H4 (cell line): ENCODE data around the gene VPS29. TPM values are rescaled to one million over a fixed set of nuclear protein-coding genes. Genes with fewer than 3 reads are reported as not detected.
"Not testable (repeated sequence)": the region's sequence is repeated elsewhere in the genome, so short reads cannot be mapped to it uniquely, and the experiment has no call there.

Source experiments
- DNase-seq: peaks from one replicate; pipeline ENCODE4 v3.0.0-alpha.2; 2015; ENCODE audit warnings: low spot score
- total RNA-seq: library from RNA; depleted of rRNA; stranded (reverse); fragments of >200 nt; shearing (Covaris generic); gene quantifications from 2 replicates; pipeline ENCODE4 v1.2.3, GENCODE V29; 2014

Gene VPS29
- total RNA-seq, 1 experiment from 2014 or later = 92.9 TPM

- DNase-seq = no peak
These were observed 26.4 kb upstream of the VPS29 start for GRCh38 chr12:110528277-110528839.

GRCh38 chr12:110520876-110521712, 19.2 kb upstream of the VPS29 start:
- not testable (repeated sequence) for DNase-seq

GRCh38 chr12:110518014-110518413, 16.1 kb upstream of the VPS29 start:
- DNase-seq = not testable (repeated sequence)

- DNase-seq = no peak
These were observed 15.1 kb upstream of the VPS29 start for GRCh38 chr12:110516995-110517394.

GRCh38 chr12:110514363-110514762, 12.5 kb upstream of the VPS29 start:
- DNase-seq = no peak

- no peak for DNase-seq
These were observed 11.9 kb upstream of the VPS29 start for GRCh38 chr12:110513842-110514241.

GRCh38 chr12:110508071-110508586, 6.2 kb upstream of the VPS29 start:
- DNase-seq = no peak

- no peak for DNase-seq
These were observed 3.4 kb upstream of the VPS29 start for GRCh38 chr12:110505332-110505731.

- DNase-seq = no peak
These were observed 1.5 kb upstream of the VPS29 start for GRCh38 chr12:110503432-110503831.

GRCh38 chr12:110501399-110501751, 536 bp downstream of the VPS29 start:
- DNase-seq = peak; percentile 12

- no peak for DNase-seq
These were observed 2.8 kb downstream of the VPS29 start for GRCh38 chr12:110498984-110499706.

- no peak for DNase-seq
These were observed 26.5 kb downstream of the VPS29 start for GRCh38 chr12:110475426-110475825.

GRCh38 chr12:110468214-110469048, 33.5 kb downstream of the VPS29 start, which contains the start of the genes FAM216A and GPN3:
Gene FAM216A, plus strand, starts transcription at chr12:110468845. Its CDS starts 31 bp downstream, at chr12:110468876.
Gene GPN3, minus strand, starts transcription at chr12:110468257. Its CDS starts 54 bp downstream, at chr12:110468203.
- DNase-seq = peak; percentile 97

- no peak for DNase-seq
These were observed 34.1 kb downstream of the VPS29 start for GRCh38 chr12:110467847-110468213.

- DNase-seq = no peak
These were observed 35.1 kb downstream of the VPS29 start for GRCh38 chr12:110466791-110467190.

GRCh38 chr12:110465765-110466164, 36.1 kb downstream of the VPS29 start:
- not testable (repeated sequence) for DNase-seq

GRCh38 chr12:110465024-110465423, 36.9 kb downstream of the VPS29 start:
- no peak for DNase-seq

- DNase-seq = not testable (repeated sequence)
These were observed 40.7 kb downstream of the VPS29 start for GRCh38 chr12:110461189-110461588.

GRCh38 chr12:110458756-110459155, 43.2 kb downstream of the VPS29 start:
- DNase-seq = no peak

- no peak for DNase-seq
These were observed 48.2 kb downstream of the VPS29 start for GRCh38 chr12:110453569-110454296.

GRCh38 chr12:110451263-110451662, 50.6 kb downstream of the VPS29 start:
- DNase-seq = no peak
